SU-DHL-6 (cell line): ENCODE measurements around the gene CYBC1.

Source experiments
- H2AFZ ChIP-seq: fragments of 200-600 bp; sonication (generic); 2 replicates; pipeline ENCODE4 v1.6.1; 2014; ENCODE audit warnings: low read depth, mild to moderate bottlenecking, moderate library complexity, mixed read lengths, antibody characterized with exemption, low read length; ENCODE audit not compliant: severe bottlenecking
- H3F3A ChIP-seq: fragments of 200-600 bp; shearing (Covaris generic); 2 replicates; pipeline ENCODE4 v1.6.0; 2016; ENCODE audit warnings: antibody characterized with exemption, mild to moderate bottlenecking; ENCODE audit not compliant: insufficient read depth
- H3K27ac ChIP-seq: fragments of 200-600 bp; sonication (generic); 2 replicates; pipeline ENCODE4 v1.5.1; 2016; ENCODE audit warnings: low read depth, mild to moderate bottlenecking, low read length, moderate library complexity, mixed read lengths
- H3K27me3 ChIP-seq: fragments of 200-600 bp; sonication (generic), shearing (Covaris generic); 2 replicates; pipeline ENCODE4 v1.6.0; 2014; ENCODE audit warnings: mild to moderate bottlenecking, low read length
- H3K36me3 ChIP-seq: fragments of 200-600 bp; sonication (generic); 2 replicates; pipeline ENCODE4 v1.6.1; 2014; ENCODE audit warnings: mild to moderate bottlenecking, low read length, mixed read lengths
- H3K4me2 ChIP-seq: fragments of 300-600, 200-600 bp; shearing (Covaris generic), sonication (generic); 2 replicates; pipeline ENCODE4 v1.6.0; 2014; ENCODE audit warnings: low read length, low read depth, mild to moderate bottlenecking; ENCODE audit not compliant: poor library complexity, severe bottlenecking
- H3K4me3 ChIP-seq: fragments of 200-600 bp; sonication (generic); 2 replicates; pipeline ENCODE4 v1.5.1; 2014; ENCODE audit warnings: antibody characterized with exemption, low read length, mild to moderate bottlenecking, mixed read lengths; ENCODE audit not compliant: insufficient read depth, poor library complexity, severe bottlenecking
- H3K79me2 ChIP-seq: fragments of 200-600 bp; sonication (generic); 2 replicates; pipeline ENCODE4 v1.6.1; 2014; ENCODE audit warnings: mild to moderate bottlenecking, low read length, moderate library complexity; ENCODE audit not compliant: insufficient read depth
- H3K9ac ChIP-seq: fragments of 200-600 bp; sonication (generic); 2 replicates; pipeline ENCODE4 v1.7.0; 2014; ENCODE audit warnings: mild to moderate bottlenecking, low read length
- H3K9me2 ChIP-seq: fragments of 200-600 bp; sonication (generic); replicated peaks from 2 replicates; pipeline ENCODE4 v1.6.1; 2014; ENCODE audit warnings: low read length; ENCODE audit not compliant: insufficient read depth
- H3K9me3 ChIP-seq: fragments of 200-600 bp; sonication (generic); 2 replicates; pipeline ENCODE4 v1.6.1; 2014; ENCODE audit warnings: low read length, mixed read lengths; ENCODE audit not compliant: insufficient read depth
- H4K20me1 ChIP-seq: fragments of 200-600 bp; sonication (generic); 2 replicates; pipeline ENCODE4 v1.6.1; 2014; ENCODE audit warnings: low read depth, mild to moderate bottlenecking, antibody characterized with exemption, low read length, moderate library complexity, mixed read lengths
- CTCF ChIP-seq: fragments of 200-600 bp; sonication (generic); IDR thresholded peaks from one replicate; pipeline ENCODE4 v1.5.1; 2017; ENCODE audit warnings: antibody characterized with exemption, mild to moderate bottlenecking, low read length, moderate library complexity; ENCODE audit not compliant: insufficient read depth, poor library complexity, severe bottlenecking
- EZH2phosphoT487 ChIP-seq: fragments of 200-600 bp; sonication (generic), shearing (Covaris generic); conservative IDR thresholded peaks from 2 replicates; pipeline ENCODE4 v1.6.1; 2018; ENCODE audit warnings: mild to moderate bottlenecking, antibody characterized with exemption, low read length, moderate library complexity, mixed read lengths

CYBC1 gene

DNA sequence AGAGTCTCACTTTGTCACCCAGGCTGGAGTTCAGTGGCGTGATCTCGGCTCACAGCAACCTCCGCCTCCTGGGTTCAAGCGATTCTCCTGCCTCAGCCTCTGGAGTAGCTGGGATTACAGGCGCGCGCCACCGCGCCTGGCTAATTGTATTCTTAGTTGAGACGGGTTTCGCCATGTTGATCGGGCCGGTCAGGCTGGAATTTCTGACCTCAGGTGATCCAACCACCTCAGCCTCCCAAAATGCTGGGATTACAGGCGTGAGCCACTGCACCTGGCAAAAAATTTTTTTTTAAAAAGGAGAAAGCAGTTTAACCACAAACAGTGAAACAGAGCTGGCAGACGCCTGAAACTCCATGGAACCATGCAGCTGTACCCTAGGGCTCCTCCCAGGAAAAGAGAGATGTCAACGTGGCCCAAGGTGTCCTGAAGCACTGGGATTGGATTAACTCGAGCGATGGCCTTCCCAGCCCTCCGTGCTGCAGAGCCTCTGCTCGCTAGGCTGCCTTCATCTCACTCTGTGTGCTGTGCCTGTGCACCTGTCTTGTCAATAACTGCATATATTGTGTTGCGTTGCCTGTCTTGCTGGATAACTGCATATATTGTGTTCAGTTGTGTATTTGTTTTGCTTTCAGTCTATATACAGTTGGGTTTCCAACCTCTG is 39.4 kb upstream of the CYBC1 start:
- Histone ChIP-seq H3K27me3 (no peaks in the 10 kb centered on the region), H3K4me2 (no peak overlapping the region), H4K20me1 (no peaks in the 10 kb centered on the region), H3K79me2 (no peaks in the 10 kb centered on the region), H3K4me3 (no peak overlapping the region), H3K9me3 (no peaks in the 10 kb centered on the region), H3F3A (peaks cover 8% of the 10 kb centered on the region; the same call in 1 of the 2 replicates), H3K36me3 (no peaks in the 10 kb centered on the region), H3K27ac (no peak overlapping the region), H3K9ac (no peak overlapping the region), H3K9me2 (no peaks in the 10 kb centered on the region), H2AFZ (no peak overlapping the region)
- TF ChIP-seq EZH2phosphoT487 (no peak), CTCF (no peak)

- Histone ChIP-seq H3K27ac (no peak overlapping the region), H4K20me1 (no peaks in the 10 kb centered on the region), H3K36me3 (no peaks in the 10 kb centered on the region), H3K27me3 (no peaks in the 10 kb centered on the region), H3K9me3 (no peaks in the 10 kb centered on the region), H2AFZ (no peak overlapping the region), H3K9me2 (no peaks in the 10 kb centered on the region), H3K4me3 (no peak overlapping the region), H3K9ac (no peak overlapping the region), H3K79me2 (no peaks in the 10 kb centered on the region), H3K4me2 (no peak overlapping the region), H3F3A (peaks cover 4% of the 10 kb centered on the region; the same call in 1 of the 2 replicates)
- TF ChIP-seq CTCF (no peak), EZH2phosphoT487 (no peak)
Observed at GRCh38 chr17:82489117-82489516, 38.6 kb upstream of the CYBC1 start.

DNA sequence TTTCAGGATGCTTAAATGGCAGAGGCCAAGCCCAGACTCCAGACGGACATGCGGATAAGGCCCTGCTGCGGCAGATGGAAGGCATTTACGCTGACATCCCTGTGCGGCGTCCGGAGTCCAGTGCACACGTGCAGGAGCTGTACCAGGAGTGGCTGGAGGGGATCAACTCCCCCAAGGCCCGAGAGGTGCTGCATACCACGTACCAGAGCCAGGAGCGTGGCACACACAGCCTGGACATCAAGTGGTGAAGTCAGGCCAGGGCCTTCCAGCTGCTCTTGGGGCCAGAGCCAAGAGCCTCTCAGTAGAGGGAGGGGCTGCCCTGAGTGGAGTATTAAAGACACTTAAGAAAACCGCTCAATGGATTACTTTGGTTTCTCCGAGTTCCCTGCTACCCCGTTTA is 37.4 kb upstream of the CYBC1 start:
- TF ChIP-seq CTCF (no peak), EZH2phosphoT487 (no peak)
- no peaks in the 10 kb centered on the region for H3K9me3 ChIP-seq
- H3K4me3 ChIP-seq, result no peak overlapping the region
- H3K27ac ChIP-seq, result no peak overlapping the region
- H3K36me3 ChIP-seq, result peaks cover 2% of the 10 kb centered on the region; the same call in 1 of the 2 replicates
- no peaks in the 10 kb centered on the region for H3F3A ChIP-seq
- no peaks in the 10 kb centered on the region for H3K79me2 ChIP-seq
- no peaks in the 10 kb centered on the region for H4K20me1 ChIP-seq
- H3K4me2 ChIP-seq, result no peak overlapping the region
- H3K27me3 ChIP-seq, result no peaks in the 10 kb centered on the region
- no peak overlapping the region for H3K9ac ChIP-seq
- H3K9me2 ChIP-seq, result no peaks in the 10 kb centered on the region
- no peak overlapping the region for H2AFZ ChIP-seq
